ENCODE data around the gene PIK3IP1.
A peak's percentile ranks its signal among the peaks of the same experiment; 100 is the strongest.

PIK3IP1 gene

DNA sequence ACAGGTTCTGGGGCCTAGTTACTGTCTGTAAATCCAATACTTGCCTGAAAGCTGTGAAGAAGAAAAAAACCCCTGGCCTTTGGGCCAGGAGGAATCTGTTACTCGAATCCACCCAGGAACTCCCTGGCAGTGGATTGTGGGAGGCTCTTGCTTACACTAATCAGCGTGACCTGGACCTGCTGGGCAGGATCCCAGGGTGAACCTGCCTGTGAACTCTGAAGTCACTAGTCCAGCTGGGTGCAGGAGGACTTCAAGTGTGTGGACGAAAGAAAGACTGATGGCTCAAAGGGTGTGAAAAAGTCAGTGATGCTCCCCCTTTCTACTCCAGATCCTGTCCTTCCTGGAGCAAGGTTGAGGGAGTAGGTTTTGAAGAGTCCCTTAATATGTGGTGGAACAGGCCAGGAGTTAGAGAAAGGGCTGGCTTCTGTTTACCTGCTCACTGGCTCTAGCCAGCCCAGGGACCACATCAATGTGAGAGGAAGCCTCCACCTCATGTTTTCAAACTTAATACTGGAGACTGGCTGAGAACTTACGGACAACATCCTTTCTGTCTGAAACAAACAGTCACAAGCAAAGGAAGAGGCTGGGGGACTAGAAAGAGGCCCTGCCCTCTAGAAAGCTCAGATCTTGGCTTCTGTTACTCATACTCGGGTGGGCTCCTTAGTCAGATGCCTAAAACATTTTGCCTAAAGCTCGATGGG is 13.5 kb downstream of the PIK3IP1 start:
- DNase-seq (ENCODE audit: low spot score), result no peak

DNA sequence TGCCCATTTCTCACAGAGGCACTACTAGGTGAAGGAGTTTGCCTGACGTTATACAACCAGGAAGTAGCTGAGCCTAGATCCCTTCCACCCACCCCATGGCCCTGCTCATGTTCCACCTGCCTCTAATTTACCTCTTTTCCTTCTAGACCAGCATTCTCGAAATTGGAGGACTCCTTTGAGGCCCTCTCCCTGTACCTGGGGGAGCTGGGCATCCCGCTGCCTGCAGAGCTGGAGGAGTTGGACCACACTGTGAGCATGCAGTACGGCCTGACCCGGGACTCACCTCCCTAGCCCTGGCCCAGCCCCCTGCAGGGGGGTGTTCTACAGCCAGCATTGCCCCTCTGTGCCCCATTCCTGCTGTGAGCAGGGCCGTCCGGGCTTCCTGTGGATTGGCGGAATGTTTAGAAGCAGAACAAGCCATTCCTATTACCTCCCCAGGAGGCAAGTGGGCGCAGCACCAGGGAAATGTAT is 14.1 kb downstream of the PIK3IP1 start:
- no peak for DNase-seq (ENCODE audit: low spot score)

DNA sequence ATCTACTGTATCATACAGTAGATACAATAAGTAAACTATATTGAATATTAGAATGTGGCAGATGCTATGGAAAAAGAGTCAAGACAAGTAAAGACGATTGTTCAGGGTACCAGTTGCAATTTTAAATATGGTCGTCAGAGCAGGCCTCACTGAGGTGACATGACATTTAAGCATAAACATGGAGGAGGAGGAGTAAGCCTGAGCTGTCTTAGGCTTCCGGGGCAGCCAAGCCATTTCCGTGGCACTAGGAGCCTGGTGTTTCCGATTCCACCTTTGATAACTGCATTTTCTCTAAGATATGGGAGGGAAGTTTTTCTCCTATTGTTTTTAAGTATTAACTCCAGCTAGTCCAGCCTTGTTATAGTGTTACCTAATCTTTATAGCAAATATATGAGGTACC is 14.5 kb downstream of the PIK3IP1 start:
- DNase-seq (ENCODE audit: low spot score), result no peak

DNA sequence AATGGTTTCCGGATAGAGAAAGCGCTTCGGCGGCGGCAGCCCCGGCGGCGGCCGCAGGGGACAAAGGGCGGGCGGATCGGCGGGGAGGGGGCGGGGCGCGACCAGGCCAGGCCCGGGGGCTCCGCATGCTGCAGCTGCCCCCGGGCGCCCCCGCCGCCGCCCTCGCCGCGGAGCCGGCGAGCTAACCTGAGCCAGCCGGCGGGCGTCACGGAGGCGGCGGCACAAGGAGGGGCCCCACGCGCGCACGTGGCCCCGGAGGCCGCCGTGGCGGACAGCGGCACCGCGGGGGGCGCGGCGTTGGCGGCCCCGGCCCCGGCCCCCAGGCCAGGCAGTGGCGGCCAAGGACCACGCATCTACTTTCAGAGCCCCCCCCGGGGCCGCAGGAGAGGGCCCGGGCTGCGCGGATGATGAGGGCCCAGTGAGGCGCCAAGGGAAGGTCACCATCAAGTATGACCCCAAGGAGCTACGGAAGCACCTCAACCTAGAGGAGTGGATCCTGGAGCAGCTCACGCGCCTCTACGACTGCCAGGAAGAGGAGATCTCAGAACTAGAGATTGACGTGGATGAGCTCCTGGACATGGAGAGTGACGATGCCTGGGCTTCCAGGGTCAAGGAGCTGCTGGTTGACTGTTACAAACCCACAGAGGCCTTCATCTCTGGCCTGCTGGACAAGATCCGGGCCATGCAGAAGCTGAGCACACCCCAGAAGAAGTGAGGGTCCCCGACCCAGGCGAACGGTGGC is 15.7 kb downstream of the PIK3IP1 start:
- DNase-seq (ENCODE audit: low spot score), result no peak

DNA sequence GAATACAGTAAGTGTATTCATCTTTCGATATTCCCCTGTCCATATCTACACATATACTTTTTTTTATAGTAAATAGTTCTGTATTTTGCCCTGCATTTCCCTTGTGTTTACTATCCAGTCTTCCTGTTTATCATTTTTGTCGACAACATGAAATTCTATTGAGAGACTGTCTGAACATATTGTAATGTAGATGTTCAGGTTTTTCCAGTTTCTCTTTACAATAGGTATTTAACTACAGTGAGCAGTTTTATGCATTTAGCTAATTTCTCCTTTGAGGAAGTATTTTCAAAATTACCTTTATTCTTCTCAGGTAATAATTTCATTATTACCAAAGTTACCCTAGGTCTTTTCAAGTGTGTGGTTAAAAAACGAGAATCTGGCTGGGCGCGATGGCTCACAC is 16.7 kb downstream of the PIK3IP1 start:
- no peak for DNase-seq (ENCODE audit: low spot score)

DNA sequence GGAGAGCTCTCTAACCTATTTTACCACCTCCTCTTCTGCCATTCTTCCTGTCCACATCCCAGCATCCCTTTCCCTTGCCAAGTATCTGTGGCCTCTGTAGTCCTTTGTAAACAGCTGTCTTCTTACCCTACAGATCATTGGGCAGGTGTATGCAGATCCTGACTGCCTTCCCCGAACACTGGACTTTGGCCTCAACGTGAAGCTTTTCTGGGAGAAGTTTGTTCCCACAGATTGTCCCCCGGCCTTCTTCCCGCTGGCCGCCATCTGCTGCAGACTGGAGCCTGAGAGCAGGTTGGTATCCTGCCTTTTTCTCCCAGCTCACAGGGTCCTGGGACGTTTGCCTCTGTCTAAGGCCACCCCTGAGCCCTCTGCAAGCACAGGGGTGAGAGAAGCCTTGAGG is 17.3 kb downstream of the PIK3IP1 start:
- no peak for DNase-seq (ENCODE audit: low spot score)

DNA sequence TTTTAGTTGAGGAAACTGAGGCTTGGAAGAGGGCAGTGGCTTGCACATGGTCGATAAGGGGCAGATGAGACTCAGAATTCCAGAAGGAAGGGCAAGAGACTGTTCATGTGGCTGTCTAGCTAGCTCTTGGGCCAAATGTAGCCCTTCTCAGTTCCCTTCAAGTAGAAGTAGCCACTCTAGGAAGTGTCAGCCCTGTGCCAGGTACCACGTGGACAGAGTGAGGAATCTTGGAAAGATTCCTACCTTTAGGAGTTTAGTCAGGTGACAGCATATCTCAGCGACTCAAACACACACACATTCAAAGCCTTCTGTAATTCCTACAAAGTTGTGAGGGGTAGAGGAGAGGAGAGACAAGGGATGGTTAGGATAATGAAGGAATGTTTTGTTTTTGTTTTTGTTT is 18.3 kb downstream of the PIK3IP1 start:
- DNase-seq (ENCODE audit: low spot score), result no peak

DNA sequence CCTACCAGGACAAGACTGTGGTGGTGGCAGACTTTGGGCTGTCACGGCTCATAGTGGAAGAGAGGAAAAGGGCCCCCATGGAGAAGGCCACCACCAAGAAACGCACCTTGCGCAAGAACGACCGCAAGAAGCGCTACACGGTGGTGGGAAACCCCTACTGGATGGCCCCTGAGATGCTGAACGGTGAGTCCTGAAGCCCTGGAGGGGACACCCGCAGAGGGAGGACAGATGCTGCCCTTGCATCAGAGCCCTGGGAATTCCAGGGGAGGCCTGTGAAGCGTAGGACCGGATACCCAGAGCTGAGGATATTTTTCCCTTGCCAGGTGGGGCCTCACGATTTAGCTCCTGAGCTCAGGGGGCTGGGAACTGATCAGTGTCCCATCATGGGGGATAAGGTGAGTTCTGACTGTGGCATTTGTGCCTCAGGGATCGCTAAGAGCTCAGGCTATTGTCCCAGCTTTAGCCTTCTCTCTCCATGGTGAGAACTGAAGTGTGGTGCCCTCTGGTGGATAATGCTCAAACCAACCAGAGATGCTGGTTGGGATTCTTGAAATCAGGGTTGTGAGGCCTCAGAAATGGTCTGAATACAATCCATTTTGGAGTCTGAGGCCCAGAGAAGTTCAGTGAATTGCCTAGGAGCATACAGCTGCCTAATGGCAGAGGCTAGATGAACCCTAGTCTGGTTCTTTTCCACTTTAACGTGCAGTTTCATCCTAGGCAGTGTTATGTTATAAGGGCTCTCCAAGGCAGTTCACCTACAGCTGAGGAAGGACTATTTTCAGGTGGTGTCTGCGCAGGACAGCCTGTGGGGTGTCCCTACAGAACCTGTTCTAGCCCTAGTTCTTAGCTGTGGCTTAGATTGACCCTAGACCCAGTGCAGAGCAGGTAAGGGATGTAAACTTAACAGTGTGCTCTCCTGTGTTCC is 19.5 kb downstream of the PIK3IP1 start:
- peak; percentile 79 for DNase-seq (ENCODE audit: low spot score)

DNA sequence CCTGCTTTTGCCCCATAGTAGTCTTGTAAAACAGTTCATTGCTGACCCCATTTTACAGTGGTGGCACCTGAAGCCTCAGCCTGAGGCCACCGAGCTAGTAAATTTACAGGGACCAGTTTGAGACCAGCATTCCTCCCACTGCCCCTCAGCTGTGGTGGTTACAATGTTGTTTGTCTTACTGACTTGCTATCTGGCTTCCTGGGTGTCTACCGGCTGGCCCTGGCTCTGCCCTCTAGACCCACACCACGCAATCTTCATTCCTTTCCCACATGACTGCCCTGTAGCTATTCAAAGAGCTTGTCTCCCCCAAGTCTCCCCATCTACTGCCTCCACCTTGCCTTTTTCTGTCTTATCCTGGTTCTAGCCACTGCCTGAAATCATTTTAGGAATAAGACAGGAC is 20.8 kb downstream of the PIK3IP1 start:
- DNase-seq (ENCODE audit: low spot score), result no peak

DNA sequence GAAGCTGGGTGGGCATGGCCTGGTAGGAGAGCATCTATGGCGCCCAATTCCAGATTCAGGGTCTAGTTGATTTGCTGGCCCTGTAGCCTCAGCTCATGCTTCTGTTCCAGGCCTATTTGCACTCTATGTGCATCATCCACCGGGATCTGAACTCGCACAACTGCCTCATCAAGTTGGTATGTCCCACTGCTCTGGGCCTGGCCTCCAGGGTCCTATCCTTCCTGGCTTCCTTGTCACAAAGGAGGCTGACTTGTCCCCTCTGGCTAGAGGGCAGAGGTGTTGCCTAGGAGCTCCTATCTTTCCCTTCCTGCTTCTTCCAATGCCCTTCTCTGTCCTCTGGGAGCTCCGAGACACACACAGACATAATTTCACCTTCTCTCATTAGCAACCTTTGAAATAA is 21.3 kb downstream of the PIK3IP1 start:
- DNase-seq (ENCODE audit: low spot score), result no peak

DNA sequence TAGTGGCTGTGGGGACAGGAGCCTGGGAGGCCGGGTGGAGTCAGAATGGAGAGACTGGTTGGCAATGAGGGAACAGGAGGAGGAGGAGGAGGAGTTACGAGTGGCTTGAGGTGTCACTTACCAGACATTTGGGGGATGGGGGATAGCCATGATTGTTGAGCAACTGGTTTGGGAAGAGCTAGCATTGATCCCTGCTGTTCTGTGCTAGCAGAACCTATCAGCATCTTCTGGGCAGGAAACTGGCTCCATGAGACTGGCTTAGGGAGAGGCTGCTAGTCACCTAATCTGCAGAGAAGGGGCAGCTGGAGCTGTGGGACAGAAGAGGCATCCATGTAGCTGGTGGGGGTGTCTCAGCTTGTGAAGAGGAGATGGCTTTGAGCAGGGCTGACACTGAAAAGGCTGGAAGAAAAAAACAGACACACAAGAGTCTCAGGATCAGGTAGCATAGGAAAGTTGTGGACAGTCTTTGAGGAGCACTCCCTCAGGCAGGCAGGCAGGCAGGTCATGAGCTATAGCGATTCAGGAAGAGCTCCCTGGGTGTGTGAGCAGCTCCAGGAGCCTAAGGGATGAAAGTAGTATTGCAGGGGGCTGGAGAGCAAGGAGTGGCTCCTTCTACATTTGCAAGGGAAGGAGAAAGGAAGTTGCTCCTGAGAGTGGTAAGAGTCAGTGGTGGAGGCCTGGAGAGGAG is 22.3 kb downstream of the PIK3IP1 start:
- DNase-seq (ENCODE audit: low spot score), result no peak

DNA sequence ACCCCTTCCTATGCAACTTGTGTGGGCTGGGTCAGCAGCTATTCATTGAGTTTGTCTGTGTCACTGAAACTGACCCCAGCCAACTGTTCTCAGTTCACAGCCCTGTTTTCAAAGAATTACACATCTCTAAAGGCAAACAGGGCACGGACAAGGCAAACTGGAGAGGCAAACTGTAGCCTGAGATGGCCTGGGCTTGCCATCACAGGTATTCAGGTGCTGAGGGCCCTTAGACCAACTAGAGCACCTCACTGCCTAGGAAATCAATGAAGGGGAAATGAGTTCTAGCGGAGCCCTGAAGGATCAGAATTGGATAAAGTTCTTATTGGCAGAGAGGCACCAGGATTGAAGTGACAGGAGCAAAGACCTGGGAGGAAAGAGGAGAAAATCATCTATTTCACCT is 24.0 kb downstream of the PIK3IP1 start:
- DNase-seq (ENCODE audit: low spot score), result no peak

DNA sequence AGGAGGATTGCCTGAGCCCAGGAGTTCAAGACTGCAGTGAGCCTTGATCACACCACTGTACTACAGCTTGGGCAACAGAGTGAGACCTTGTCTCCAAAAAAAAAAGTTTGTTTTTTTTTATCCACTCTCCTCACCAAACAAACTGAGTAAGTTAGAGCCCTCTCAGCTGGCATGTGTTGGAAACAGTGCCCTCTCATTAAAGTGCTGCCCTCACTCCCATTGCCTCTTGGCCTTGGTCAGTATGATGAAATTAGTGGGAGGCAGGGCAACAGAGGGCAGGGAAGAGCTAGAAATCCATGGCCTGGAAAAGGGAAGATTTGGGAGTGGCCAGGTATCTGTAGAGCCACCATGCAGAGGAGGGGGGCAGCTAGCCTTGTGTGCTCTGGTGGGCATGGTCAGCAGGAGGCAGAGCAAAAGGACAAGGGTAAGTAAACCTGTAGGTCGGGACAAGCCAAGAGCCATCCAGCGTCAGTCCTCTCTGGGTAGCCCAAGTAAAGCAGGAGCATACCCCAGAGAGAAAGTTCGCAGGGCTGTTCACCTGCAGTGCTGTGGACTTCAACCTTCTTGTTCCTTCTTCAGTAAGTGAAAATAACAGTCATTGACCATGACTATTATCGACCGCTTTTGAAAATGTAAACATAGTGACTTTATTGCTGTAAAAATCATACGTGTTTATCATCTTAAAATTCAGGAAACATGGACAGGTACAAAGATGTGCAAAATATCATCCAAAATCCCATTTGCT is 28.2 kb downstream of the PIK3IP1 start:
- DNase-seq (ENCODE audit: low spot score), result no peak

DNA sequence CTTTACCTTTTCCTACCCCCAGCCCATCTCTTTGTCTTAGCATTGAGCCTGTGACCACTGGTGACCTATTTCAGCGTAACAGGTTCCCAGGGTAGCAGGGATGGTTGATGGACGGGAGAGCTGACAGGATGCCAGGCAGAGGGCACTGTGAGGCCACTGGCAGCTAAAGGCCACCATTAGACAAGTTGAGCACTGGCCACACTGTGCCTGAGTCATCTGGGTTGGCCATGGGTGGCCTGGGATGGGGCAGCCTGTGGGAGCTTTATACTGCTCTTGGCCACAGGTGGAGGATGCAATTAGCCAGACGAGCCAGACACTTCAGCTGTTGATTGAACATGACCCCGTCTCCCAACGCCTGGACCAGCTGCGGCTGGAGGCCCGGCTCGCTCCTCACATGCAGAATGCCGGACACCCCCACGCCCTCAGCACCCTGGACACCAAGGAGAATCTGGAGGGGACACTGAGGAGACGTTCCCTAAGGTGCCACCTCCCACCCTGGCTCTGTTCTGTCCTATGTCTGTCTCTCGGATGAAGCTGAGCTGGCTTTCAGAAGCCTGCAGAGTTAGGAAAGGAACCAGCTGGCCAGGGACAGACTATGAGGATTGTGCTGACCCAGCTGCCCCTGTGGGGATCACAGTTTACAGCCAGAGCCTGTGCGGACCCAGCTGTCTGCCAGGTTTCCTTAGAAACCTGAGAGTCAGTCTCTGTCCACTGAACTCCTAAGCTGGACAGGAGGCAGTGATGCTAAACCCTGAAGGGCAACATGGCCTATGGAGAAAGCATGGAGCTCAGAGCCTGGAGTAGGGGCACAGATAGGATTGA is 29.8 kb downstream of the PIK3IP1 start:
- no peak for DNase-seq (ENCODE audit: low spot score)

DNA sequence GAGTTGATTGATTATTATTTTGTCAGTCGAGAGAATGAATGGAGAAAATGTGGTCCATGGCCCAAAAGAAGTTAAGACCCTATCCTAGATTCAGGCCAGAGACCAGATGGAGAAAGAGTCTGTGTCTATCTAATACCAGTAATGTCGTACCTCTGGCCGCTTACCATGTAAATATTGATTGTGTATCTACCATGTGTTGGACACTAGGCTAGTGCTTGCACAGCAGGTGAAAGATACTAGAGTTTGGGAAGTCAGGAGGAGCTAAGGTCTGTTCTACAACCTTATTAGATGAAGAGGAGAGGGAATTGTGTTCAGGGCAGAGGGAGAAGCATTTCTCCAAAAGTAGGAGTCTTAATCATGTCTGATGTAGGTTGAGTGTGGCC is 31.8 kb downstream of the PIK3IP1 start:
- DNase-seq (ENCODE audit: low spot score), result no peak

DNA sequence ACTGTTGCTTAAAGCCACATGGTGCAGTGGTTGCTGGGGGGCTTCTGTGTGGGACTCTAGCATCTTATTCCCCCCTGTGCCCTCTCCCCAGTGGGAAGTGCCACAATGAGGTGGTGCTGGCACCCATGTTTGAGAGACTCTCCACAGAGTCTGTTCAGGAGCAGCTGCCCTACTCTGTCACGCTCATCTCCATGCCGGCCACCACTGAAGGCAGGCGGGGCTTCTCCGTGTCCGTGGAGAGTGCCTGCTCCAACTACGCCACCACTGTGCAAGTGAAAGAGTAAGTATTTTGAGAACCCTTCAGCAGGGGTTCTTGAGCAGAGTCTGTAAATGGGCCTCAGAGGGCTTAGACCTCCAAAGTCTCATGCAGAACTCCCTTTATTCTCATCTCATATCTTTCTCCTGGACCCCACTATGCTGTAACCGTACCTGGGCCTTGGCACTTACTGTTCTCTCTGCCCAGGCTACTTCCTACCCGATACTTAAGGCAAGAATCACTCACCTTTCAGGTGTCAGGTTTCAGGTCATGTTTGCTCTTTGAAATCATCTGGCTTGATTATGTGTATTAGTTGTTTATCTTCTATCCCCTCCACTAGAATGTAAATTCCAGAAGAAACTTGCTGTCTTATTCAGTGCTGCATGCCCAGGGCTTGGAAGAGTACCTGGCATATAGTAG is 32.4 kb downstream of the PIK3IP1 start:
- no peak for DNase-seq (ENCODE audit: low spot score)

DNA sequence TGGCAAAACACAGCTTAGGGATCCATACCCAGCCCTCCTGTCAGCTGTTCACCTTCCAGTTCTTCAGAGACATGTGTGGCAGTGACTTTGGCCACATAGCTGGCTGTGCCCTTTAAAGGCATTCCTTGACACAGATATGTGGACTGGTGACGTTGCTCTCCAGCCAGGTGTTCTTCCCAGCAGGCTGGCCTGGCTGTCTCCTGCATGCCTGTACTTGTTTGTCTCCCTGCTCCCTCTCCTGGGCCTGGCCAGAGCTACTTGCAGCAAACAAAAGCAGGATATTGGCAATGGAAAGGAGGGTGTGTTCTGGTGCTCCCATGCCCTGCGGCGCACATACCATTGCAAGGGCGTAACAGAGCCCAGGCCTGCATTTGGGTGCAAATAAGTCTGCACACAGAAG is 38.3 kb downstream of the PIK3IP1 start:
- no peak for DNase-seq (ENCODE audit: low spot score)

DNA sequence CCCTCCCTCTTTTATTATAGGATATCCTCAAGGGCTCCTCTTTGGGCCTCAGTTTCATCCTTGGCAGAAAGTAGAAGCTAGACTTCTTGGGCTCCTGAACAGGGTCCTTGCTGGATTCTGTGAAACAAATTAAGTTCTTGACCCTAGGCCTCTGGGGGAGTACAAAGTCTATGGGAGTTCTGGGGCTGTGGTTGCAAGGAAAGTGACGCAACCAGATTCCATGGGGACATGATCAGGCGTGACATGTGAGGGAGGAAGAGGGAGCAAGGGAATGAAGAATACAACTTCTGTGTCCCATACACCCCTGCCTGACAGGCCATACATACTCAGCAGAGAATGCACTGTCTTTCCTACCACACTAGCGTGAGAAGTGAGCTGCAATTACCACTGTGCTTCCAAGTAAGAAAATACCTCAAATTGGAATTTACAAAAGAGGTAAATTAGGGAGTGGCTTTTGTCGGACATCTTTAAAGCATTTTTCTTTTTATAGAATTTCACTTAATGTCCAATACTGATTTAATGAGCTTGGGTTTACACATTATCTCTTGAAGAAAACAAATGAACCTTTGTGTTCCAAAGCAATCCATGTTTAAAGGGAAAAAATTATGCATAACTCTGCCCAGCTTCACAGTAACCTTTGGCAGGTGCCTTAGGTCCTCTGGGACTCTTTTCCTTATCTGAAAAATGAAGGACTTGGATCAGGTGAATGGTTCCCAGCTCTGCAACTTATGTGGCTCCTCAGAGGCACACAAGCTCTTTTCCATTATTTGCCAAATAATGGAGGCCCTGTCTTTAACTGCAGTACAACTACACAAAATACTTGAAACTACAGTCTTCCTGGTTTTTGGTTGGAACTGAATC is 41.3 kb downstream of the PIK3IP1 start:
- no peak for DNase-seq (ENCODE audit: low spot score)
